ENCODE measurements around the gene CFDP1. TPM values are rescaled to one million over a fixed set of nuclear protein-coding genes. Genes with fewer than 3 reads are reported as not detected.

CFDP1 gene
- total and polyA plus RNA-seq, 2 donors (not counting 3 experiments of a cell fraction or from before 2014, with no cell fraction given): 17.8 to 53.8 TPM

DNA sequence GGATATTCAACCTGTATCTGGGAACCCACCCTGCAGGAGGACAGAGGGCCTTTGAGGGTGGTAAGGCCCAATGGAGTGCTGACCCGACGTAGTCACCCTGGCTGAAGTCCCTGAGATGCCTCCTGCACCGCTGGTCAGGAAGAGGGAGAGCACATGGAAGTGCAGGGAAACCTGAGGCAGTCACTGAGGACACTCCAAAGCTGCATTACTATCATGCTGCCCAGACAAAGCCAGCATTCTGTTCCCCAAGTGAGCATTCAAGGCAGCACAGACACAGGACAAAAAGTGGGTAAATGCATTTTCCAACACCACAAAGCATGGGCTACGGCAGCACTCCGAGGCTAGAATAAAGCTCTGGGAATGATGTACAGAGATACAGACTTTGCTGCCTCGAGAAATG lies 135.0 kb downstream of the CFDP1 start:
- Histone ChIP-seq H3K36me3 (ENCODE audit: control insufficient read depth in 2 of 2, extremely low read depth in 1 of 2, insufficient read depth in 2 of 2, low read length in 2 of 2) (peaks cover 2% of the 10 kb centered on the region in 2 experiments), H3K4me3 (replicated peaks in 1 of 3; ENCODE audit: insufficient read depth in 1 of 3, low read depth in 1 of 3, low read length in 3 of 3) (no peak overlapping the region), H3K4me1 (ENCODE audit: control insufficient read depth, extremely low read depth, insufficient read depth, low read length) (peaks cover 9% of the 10 kb centered on the region), H3K9me3 (replicated peaks; ENCODE audit: control insufficient read depth, insufficient read depth, low read length) (no peaks in the 10 kb centered on the region), H3K9me1 (replicated peaks; ENCODE audit: control insufficient read depth, extremely low read depth, insufficient read depth, low read length) (no peaks in the 10 kb centered on the region), H2AFZ (ENCODE audit: low read depth, low read length) (no peak overlapping the region), H3K27me3 (ENCODE audit: control insufficient read depth in 2 of 2, insufficient read depth in 2 of 2, low read length in 2 of 2) (no peaks in the 10 kb centered on the region), H3K79me2 (ENCODE audit: control insufficient read depth, insufficient read depth, low read length) (no peaks in the 10 kb centered on the region), H3K27ac (ENCODE audit: insufficient read depth, low read depth, low read length) (no peak overlapping the region), H3K4me2 (ENCODE audit: insufficient read depth, low read length) (no peak overlapping the region), H3K9ac (replicated peaks; ENCODE audit: extremely low read depth, insufficient read depth, low read length) (no peak overlapping the region), H4K20me1 (replicated peaks; ENCODE audit: control insufficient read depth, extremely low read depth, insufficient read depth, low read length) (no peaks in the 10 kb centered on the region)
- DNase-seq (ENCODE audit: low read depth, low spot score): no peak
- ChIA-PET CTCF (interaction anchor here (0.6 to 0.8 kb wide), 2 partner anchors 9 to 19 kb away, joined by 3 read pairs; no protein-coding TSS in a partner anchor), POLR2A (no interaction called here)
- intact Hi-C loops (cut with micrococcal nuclease): no loop called here
- dilution Hi-C loops (cut with MboI; ENCODE audit: extremely low pct_ligation_motif_present, low sequenced_read_pairs): no loop called here
- no peak for FAIRE-seq
- no TSS peak for BruUV-seq (replicated peaks)
- TF ChIP-seq POLR2AphosphoS5 (IDR thresholded peaks at IDR 0.05; ENCODE audit: insufficient read depth, low read depth, low read length) (no peak), POLR2A (IDR thresholded peaks at IDR 0.05; ENCODE audit: low read depth, low read length) (no peak), EZH2 (IDR thresholded peaks at IDR 0.05; ENCODE audit: borderline replicate concordance, low read depth, low read length, severe bottlenecking) (no peak), MYC (IDR thresholded peaks at IDR 0.05; ENCODE audit: low read depth, low read length) (no peak), JUN (IDR thresholded peaks at IDR 0.05; ENCODE audit: borderline replicate concordance, insufficient read depth, insufficient read length, low read depth) (no peak), GATA2 (IDR thresholded peaks at IDR 0.05; ENCODE audit: insufficient read depth, insufficient read length, low read depth, low read length) (no peak), FOS (IDR thresholded peaks at IDR 0.05; ENCODE audit: borderline replicate concordance, insufficient read depth, low read length) (no peak)
- TF ChIP-seq, protein P1, sequence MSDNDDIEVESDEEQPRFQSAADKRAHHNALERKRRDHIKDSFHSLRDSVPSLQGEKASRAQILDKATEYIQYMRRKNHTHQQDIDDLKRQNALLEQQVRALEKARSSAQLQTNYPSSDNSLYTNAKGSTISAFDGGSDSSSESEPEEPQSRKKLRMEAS (IDR thresholded peaks at IDR 0.05; ENCODE audit: insufficient read depth, insufficient read length): no peak
- TF ChIP-seq, protein P2, sequence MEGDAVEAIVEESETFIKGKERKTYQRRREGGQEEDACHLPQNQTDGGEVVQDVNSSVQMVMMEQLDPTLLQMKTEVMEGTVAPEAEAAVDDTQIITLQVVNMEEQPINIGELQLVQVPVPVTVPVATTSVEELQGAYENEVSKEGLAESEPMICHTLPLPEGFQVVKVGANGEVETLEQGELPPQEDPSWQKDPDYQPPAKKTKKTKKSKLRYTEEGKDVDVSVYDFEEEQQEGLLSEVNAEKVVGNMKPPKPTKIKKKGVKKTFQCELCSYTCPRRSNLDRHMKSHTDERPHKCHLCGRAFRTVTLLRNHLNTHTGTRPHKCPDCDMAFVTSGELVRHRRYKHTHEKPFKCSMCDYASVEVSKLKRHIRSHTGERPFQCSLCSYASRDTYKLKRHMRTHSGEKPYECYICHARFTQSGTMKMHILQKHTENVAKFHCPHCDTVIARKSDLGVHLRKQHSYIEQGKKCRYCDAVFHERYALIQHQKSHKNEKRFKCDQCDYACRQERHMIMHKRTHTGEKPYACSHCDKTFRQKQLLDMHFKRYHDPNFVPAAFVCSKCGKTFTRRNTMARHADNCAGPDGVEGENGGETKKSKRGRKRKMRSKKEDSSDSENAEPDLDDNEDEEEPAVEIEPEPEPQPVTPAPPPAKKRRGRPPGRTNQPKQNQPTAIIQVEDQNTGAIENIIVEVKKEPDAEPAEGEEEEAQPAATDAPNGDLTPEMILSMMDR (IDR thresholded peaks at IDR 0.05; ENCODE audit: extremely low read depth in 1 of 2, insufficient read depth in 1 of 2, low read depth in 1 of 2, low read length in 2 of 2): no peak
